Measurements from ENCODE around the gene PXK. TPM values are rescaled to one million over a fixed set of nuclear protein-coding genes. Genes with fewer than 3 reads are reported as not detected.
A peak's percentile ranks its signal among the peaks of the same experiment; 100 is the strongest.

PXK gene
- total RNA-seq, 1 donor from 2014 or later, result 43.4 TPM

DNA sequence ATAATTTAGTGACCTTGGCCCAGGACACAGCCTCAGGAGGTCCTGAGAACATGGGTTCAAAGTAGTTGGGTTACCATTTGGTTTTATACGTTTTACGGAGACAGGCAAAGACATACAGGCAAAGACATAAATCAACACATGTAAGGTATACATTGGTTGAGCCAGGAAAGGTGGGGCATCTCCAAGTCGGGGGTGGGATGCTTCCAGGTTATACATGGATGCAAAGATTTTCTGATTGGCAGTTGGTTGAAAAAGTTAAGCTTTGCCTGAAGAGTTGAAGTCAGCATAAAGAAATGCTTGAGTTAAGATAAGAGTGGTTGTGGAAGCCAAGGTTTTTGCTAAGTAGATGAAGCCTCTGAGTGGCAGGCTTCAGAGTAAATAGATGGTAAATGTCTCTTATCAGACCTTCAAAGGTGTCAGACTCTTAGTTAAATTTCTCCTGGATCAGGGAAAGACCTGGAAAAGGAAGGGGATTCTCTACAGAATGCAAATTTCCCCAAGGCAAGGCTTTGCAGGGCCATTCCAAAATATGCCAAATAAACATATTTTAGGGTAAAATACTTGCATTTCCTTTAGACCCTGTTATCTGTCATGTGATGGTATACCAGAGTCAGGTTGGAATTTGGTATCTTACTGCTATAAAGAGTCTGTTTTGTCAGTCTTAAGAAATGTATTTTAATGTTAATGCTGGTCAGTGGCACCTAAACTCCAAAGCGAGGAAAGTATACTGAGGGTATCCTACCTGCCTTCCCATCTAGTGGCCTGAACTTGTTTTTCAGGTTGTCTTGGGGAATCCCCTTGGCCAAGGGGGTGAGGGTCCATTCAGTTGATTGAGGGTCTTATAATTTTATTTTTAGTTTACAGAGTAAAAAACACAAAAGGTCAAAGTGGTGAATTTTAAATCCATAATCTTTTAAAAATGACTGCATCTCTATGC lies 109.1 kb downstream of the PXK start:
- H3K9me3 Mint-ChIP-seq, result no peaks in the 10 kb centered on the region
- no peak for DNase-seq (ENCODE audit: low spot score)
- intact Hi-C loops (cut with micrococcal nuclease), result no loop called here
- no peak overlapping the region for H3K27ac Mint-ChIP-seq
- no peaks in the 10 kb centered on the region for H3K36me3 Mint-ChIP-seq (ENCODE audit: low read depth)
- H3K4me3 Mint-ChIP-seq, result no peak overlapping the region
- no peaks in the 10 kb centered on the region for H3K4me1 Mint-ChIP-seq (ENCODE audit: low read depth)
- peaks cover 10% of the 10 kb centered on the region for H3K27me3 Mint-ChIP-seq (ENCODE audit: insufficient read depth)

DNA sequence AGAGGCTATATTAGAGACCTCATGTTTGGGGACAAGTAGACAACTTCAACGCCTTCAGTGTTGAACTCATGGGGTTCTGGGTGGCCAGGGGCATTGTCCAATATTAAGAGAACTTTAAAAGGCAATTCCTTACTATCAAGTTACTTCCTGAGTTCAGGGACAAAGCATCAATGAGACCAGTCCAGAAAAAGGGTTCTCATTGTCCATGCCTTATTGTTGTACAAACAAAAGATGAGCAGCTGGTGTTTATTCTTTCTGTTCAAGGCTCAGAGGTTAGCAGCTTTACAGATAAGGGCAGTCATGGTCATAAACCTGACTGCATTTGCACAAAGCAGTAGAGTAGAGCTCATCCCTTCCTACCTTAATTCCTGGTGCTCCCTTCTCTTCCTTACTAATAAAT lies 119.5 kb downstream of the PXK start:
- peaks cover 10% of the 10 kb centered on the region for H3K27me3 Mint-ChIP-seq (ENCODE audit: insufficient read depth)
- intact Hi-C loops (cut with micrococcal nuclease), result no loop called here

GRCh38 chr3:58459160-58459559 lies 126.5 kb downstream of the PXK start:
- Mint-ChIP-seq H3K36me3 (ENCODE audit: low read depth) (peaks cover 2% of the 10 kb centered on the region), H3K9me3 (peaks cover 20% of the 10 kb centered on the region), H3K27me3 (ENCODE audit: insufficient read depth) (peaks cover 12% of the 10 kb centered on the region), H3K4me3 (no peak overlapping the region), H3K27ac (no peak overlapping the region), H3K4me1 (ENCODE audit: low read depth) (peaks cover 8% of the 10 kb centered on the region)
- DNase-seq (ENCODE audit: low spot score), result no peak
- intact Hi-C loops (cut with micrococcal nuclease), result no loop called here

More for the DNA sequence above, 119.5 kb downstream of the PXK start:
- no peak overlapping the region for H3K4me3 Mint-ChIP-seq
- no peak overlapping the region for H3K27ac Mint-ChIP-seq
- H3K36me3 Mint-ChIP-seq (ENCODE audit: low read depth), result peaks cover 2% of the 10 kb centered on the region
- no peak for DNase-seq (ENCODE audit: low spot score)
- no peaks in the 10 kb centered on the region for H3K4me1 Mint-ChIP-seq (ENCODE audit: low read depth)
- H3K9me3 Mint-ChIP-seq, result peaks cover 33% of the 10 kb centered on the region

DNA sequence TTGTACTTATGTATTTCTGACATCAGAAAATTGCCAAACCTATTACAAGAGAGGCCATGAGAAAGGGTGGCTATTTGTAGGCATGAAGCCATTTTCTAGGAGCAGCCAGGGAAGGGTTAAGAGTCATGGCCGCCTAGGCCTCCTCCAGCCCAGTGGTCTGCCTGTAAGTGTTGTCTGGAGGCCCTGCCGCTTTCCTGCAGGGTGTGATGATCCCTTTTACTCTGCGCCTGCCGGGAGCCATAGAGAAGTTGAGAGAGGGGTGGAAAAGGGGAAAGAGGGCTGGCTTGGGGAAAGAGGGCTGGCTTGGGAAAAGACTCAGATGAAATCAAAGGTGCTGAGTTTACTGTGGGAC lies 130.1 kb downstream of the PXK start:
- Mint-ChIP-seq H3K27ac (no peak overlapping the region), H3K36me3 (ENCODE audit: low read depth) (no peaks in the 10 kb centered on the region), H3K4me1 (ENCODE audit: low read depth) (peaks cover 13% of the 10 kb centered on the region), H3K27me3 (ENCODE audit: insufficient read depth) (peaks cover 17% of the 10 kb centered on the region), H3K4me3 (no peak overlapping the region), H3K9me3 (no peaks in the 10 kb centered on the region)
- intact Hi-C loops (cut with micrococcal nuclease), result loop anchor here (1.0 kb wide), 5 partner anchors 8 to 167 kb away; no protein-coding TSS in a partner anchor
- no peak for DNase-seq (ENCODE audit: low spot score)

DNA sequence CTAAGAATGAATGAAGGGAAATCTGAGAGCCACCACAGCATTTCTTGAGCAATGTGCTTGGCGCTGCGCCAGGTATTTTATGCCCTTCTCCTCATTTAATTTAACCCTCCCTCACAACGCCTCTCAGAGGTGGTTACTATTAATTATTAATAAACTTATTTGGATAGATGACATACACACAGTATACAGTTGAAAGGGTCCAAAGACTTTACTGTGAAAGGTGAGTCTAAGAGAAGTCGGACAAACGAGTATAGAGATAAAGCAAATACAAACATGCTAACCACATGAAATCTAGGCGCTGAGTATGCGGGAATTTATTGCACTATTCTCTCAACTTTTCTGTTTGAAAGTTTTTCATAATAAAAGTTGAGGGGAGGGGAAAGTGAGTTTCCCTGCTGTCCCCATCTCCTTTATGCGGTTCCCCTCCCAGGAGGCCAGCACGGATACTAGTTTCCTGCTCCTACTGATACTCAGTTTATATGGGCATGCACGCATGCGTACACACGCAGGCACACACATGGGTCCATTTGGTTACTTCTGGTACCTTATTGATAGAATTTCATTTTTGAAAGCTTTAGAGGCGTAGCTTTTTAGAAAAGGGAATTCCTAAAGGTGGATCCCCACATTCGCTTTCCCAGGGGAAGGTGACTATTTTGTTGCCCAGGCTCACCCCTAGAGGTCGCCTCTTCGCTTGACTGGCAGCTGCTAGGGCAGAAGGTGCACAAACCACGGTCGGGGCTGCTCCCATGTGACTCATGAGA lies 130.7 kb downstream of the PXK start:
- Mint-ChIP-seq H3K9me3 (no peaks in the 10 kb centered on the region), H3K27me3 (ENCODE audit: insufficient read depth) (peaks cover 17% of the 10 kb centered on the region), H3K4me3 (no peak overlapping the region), H3K27ac (no peak overlapping the region), H3K4me1 (ENCODE audit: low read depth) (peaks cover 13% of the 10 kb centered on the region), H3K36me3 (ENCODE audit: low read depth) (no peaks in the 10 kb centered on the region)
- peak; percentile 71 for DNase-seq (ENCODE audit: low spot score)
- intact Hi-C loops (cut with micrococcal nuclease), result loop anchor here (1.0 kb wide), 5 partner anchors 8 to 167 kb away; no protein-coding TSS in a partner anchor

DNA sequence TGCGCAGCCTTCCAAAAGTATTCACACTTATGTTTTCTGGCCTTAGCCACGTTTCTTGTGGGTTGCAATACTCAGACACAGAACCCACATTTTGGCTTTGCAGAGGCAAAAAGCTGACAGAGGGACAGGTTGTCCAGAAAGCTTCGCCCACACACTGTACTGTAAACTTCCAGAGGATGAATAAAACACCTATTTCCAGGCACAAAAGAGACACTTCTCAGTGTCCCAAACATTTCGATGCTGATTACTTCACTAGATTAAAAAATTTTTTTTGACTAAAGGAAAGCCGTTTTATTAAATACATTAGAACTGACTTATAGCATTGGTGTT lies 131.2 kb downstream of the PXK start:
- H3K27ac Mint-ChIP-seq, result no peak overlapping the region
- no peaks in the 10 kb centered on the region for H3K36me3 Mint-ChIP-seq (ENCODE audit: low read depth)
- H3K4me3 Mint-ChIP-seq, result no peak overlapping the region
- intact Hi-C loops (cut with micrococcal nuclease), result loop anchor here (1.0 kb wide), 5 partner anchors 7 to 166 kb away; no protein-coding TSS in a partner anchor
- no peaks in the 10 kb centered on the region for H3K9me3 Mint-ChIP-seq
- H3K4me1 Mint-ChIP-seq (ENCODE audit: low read depth), result peaks cover 16% of the 10 kb centered on the region
- DNase-seq (ENCODE audit: low spot score), result no peak
- peaks cover 17% of the 10 kb centered on the region for H3K27me3 Mint-ChIP-seq (ENCODE audit: insufficient read depth)

- Mint-ChIP-seq H3K4me3 (no peak overlapping the region), H3K9me3 (no peaks in the 10 kb centered on the region)
Measured at GRCh38 chr3:58464866-58465265, 132.2 kb downstream of the PXK start.

DNA sequence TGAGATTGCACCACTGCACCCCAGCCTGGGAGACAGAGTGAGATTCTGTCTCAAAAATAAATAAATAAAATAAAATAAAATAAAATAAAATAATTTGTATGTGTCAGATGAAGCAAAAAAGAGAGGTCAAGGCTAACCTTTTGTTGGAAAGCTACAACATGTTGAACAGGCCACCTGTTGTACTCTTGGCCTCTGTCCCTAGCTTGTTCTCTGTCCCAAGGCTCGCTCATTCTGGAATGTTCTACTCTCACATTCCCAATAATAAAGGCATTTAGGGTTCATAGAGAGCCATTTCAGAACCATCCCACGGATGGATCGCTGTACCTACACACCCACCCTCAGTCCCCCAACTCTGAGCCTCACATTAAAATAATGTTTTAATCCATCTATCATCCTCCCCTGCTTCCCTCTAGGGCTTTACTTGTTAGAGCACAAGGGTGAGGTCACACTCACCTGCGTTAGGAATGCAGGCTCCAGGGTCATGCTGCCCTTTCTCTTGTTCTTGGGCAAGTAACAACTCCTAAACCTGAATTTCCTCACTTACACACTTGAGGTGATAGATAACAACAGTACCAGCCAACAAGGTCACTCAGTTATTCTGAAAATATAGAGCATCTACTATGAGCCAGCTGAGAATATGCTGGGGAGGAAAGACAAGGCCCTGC lies 134.3 kb downstream of the PXK start:
- H3K9me3 Mint-ChIP-seq, result no peaks in the 10 kb centered on the region
- no peak overlapping the region for H3K4me3 Mint-ChIP-seq
- H3K27me3 Mint-ChIP-seq (ENCODE audit: insufficient read depth), result peaks cover 15% of the 10 kb centered on the region
- intact Hi-C loops (cut with micrococcal nuclease), result no loop called here
- H3K4me1 Mint-ChIP-seq (ENCODE audit: low read depth), result peaks cover 39% of the 10 kb centered on the region
- H3K36me3 Mint-ChIP-seq (ENCODE audit: low read depth), result no peaks in the 10 kb centered on the region
- H3K27ac Mint-ChIP-seq, result no peak overlapping the region
- DNase-seq (ENCODE audit: low spot score), result no peak

More at GRCh38 chr3:58464866-58465265, 132.2 kb downstream of the PXK start:
- intact Hi-C loops (cut with micrococcal nuclease), result no loop called here
- no peak overlapping the region for H3K27ac Mint-ChIP-seq
- H3K36me3 Mint-ChIP-seq (ENCODE audit: low read depth), result no peaks in the 10 kb centered on the region
- peaks cover 15% of the 10 kb centered on the region for H3K27me3 Mint-ChIP-seq (ENCODE audit: insufficient read depth)
- DNase-seq (ENCODE audit: low spot score), result no peak
- peaks cover 20% of the 10 kb centered on the region for H3K4me1 Mint-ChIP-seq (ENCODE audit: low read depth)

- no peak for DNase-seq (ENCODE audit: low spot score)
- H3K4me3 Mint-ChIP-seq, result no peak overlapping the region
- H3K4me1 Mint-ChIP-seq (ENCODE audit: low read depth), result peaks cover 51% of the 10 kb centered on the region
- H3K27ac Mint-ChIP-seq, result no peak overlapping the region
- peaks cover 4% of the 10 kb centered on the region for H3K36me3 Mint-ChIP-seq (ENCODE audit: low read depth)
- H3K27me3 Mint-ChIP-seq (ENCODE audit: insufficient read depth), result peaks cover 11% of the 10 kb centered on the region
- no peaks in the 10 kb centered on the region for H3K9me3 Mint-ChIP-seq
- intact Hi-C loops (cut with micrococcal nuclease), result no loop called here
Measured at GRCh38 chr3:58469096-58469495, 136.4 kb downstream of the PXK start.

- Mint-ChIP-seq H3K9me3 (no peaks in the 10 kb centered on the region), H3K36me3 (ENCODE audit: low read depth) (peaks cover 4% of the 10 kb centered on the region), H3K27me3 (ENCODE audit: insufficient read depth) (peaks cover 10% of the 10 kb centered on the region), H3K4me3 (peak overlapping the region; percentile 37), H3K27ac (peak overlapping the region; percentile 68), H3K4me1 (ENCODE audit: low read depth) (peaks cover 61% of the 10 kb centered on the region)
- intact Hi-C loops (cut with micrococcal nuclease), result loop anchor here (1.0 to 2.0 kb wide), 6 partner anchors 7 to 146 kb away; partner anchors contain the start of genes PDHB and PXK
- DNase-seq (ENCODE audit: low spot score), result no peak
Measured at GRCh38 chr3:58470363-58471024, 137.8 kb downstream of the PXK start.

DNA sequence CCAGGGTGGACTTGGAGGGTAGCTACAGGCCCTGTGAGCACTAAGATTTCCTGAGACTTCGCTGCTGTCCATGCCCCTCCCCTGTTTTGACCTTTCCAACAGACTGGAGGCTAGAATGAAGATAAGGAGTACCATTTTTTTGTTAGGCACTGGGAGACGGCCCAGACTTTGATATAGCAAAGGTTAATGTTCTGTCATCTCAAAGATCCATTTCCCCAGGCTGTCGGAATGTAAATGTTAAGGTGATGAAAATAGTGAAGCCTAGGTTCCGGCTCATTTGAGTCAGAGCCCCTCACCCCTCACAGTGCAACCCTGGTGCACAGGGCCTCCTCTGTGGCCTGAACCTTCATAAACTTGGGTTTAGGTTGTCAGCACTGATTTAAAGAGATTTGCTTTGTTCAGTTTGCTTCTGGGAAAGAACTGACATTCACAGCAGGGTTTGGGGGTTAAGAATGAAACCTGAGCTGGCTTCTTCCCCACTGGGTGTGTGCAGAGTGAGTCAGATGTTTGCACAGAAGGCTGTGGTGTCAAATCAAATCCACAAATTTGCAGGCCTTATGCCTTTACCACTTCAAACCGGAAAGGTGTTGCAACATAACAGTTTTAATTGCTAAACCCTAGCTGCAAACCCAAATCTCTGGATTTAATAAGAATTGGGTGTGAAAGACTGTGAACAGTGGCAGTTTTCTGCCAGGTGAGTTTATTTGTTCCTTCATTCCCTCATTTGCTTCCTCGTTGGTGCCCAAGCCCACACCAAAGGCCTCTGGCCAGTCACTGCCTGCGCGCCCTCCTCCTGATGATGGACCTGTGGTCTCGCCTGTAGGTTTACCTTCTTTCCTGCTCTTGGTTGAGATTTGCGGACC lies 138.6 kb downstream of the PXK start:
- Mint-ChIP-seq H3K27me3 (ENCODE audit: insufficient read depth) (peaks cover 8% of the 10 kb centered on the region), H3K36me3 (ENCODE audit: low read depth) (peaks cover 4% of the 10 kb centered on the region), H3K9me3 (no peaks in the 10 kb centered on the region), H3K27ac (peak overlapping the region; percentile 68), H3K4me3 (peak overlapping the region; percentile 37), H3K4me1 (ENCODE audit: low read depth) (peaks cover 59% of the 10 kb centered on the region)
- intact Hi-C loops (cut with micrococcal nuclease), result loop anchor here (1.0 to 2.0 kb wide), 6 partner anchors 8 to 147 kb away; partner anchors contain the start of genes PDHB and PXK
- peak; percentile 73 for DNase-seq (ENCODE audit: low spot score)

Data from activated T-helper 1 cell treated with anti-CD3 and anti-CD28 coated beads, Interleukin-12 subunit alpha, Interleukin-12 subunit beta, Interleukin-2, Interleukin-4 antibody, amounts not matched to agents 30 ng/mL and 10 ng/mL and 1 ng/mL, durations not matched to agents 14 hours and 24 hours and 36 hours (primary cell).